ENCODE measurements around the gene FNBP1L.

GRCh38 chr1:93602101-93602500 lies 154.2 kb downstream of the FNBP1L start:
- TF ChIP-seq ELF1 (IDR thresholded peaks at IDR 0.05): no peak
- TF ChIP-seq, protein P1, sequence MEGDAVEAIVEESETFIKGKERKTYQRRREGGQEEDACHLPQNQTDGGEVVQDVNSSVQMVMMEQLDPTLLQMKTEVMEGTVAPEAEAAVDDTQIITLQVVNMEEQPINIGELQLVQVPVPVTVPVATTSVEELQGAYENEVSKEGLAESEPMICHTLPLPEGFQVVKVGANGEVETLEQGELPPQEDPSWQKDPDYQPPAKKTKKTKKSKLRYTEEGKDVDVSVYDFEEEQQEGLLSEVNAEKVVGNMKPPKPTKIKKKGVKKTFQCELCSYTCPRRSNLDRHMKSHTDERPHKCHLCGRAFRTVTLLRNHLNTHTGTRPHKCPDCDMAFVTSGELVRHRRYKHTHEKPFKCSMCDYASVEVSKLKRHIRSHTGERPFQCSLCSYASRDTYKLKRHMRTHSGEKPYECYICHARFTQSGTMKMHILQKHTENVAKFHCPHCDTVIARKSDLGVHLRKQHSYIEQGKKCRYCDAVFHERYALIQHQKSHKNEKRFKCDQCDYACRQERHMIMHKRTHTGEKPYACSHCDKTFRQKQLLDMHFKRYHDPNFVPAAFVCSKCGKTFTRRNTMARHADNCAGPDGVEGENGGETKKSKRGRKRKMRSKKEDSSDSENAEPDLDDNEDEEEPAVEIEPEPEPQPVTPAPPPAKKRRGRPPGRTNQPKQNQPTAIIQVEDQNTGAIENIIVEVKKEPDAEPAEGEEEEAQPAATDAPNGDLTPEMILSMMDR (IDR thresholded peaks at IDR 0.05): no peak
- TF ChIP-seq, protein P2, sequence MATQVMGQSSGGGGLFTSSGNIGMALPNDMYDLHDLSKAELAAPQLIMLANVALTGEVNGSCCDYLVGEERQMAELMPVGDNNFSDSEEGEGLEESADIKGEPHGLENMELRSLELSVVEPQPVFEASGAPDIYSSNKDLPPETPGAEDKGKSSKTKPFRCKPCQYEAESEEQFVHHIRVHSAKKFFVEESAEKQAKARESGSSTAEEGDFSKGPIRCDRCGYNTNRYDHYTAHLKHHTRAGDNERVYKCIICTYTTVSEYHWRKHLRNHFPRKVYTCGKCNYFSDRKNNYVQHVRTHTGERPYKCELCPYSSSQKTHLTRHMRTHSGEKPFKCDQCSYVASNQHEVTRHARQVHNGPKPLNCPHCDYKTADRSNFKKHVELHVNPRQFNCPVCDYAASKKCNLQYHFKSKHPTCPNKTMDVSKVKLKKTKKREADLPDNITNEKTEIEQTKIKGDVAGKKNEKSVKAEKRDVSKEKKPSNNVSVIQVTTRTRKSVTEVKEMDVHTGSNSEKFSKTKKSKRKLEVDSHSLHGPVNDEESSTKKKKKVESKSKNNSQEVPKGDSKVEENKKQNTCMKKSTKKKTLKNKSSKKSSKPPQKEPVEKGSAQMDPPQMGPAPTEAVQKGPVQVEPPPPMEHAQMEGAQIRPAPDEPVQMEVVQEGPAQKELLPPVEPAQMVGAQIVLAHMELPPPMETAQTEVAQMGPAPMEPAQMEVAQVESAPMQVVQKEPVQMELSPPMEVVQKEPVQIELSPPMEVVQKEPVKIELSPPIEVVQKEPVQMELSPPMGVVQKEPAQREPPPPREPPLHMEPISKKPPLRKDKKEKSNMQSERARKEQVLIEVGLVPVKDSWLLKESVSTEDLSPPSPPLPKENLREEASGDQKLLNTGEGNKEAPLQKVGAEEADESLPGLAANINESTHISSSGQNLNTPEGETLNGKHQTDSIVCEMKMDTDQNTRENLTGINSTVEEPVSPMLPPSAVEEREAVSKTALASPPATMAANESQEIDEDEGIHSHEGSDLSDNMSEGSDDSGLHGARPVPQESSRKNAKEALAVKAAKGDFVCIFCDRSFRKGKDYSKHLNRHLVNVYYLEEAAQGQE (IDR thresholded peaks at IDR 0.05; ENCODE audit: low read depth, low read length): no peak
- TF ChIP-seq JUND (IDR thresholded peaks at IDR 0.05): no peak
- TF ChIP-seq RFX5 (IDR thresholded peaks at IDR 0.05; ENCODE audit: low read length): no peak
- TF ChIP-seq TAF1 (IDR thresholded peaks at IDR 0.05; ENCODE audit: borderline replicate concordance, low read depth, low read length): no peak
- TF ChIP-seq POLR2AphosphoS5 (IDR thresholded peaks at IDR 0.05; ENCODE audit: low read depth, low read length): no peak
- no peak for TF ChIP-seq EP300 (IDR thresholded peaks at IDR 0.05; ENCODE audit: borderline replicate concordance in 1 of 2, low read depth in 1 of 2, low read length in 1 of 2)

Measured in SK-N-SH (cell line).